ENCODE data around the gene TCF7L1. TPM values are rescaled to one million over a fixed set of nuclear protein-coding genes. Genes with fewer than 3 reads are reported as not detected.
"Not testable (repeated sequence)": the region's sequence is repeated elsewhere in the genome, so short reads cannot be mapped to it uniquely, and the experiment has no call there.

TCF7L1 gene
- total RNA-seq, 4 donors from 2014 or later, result 0.75 to 2.9 (median 1.1) TPM

DNA sequence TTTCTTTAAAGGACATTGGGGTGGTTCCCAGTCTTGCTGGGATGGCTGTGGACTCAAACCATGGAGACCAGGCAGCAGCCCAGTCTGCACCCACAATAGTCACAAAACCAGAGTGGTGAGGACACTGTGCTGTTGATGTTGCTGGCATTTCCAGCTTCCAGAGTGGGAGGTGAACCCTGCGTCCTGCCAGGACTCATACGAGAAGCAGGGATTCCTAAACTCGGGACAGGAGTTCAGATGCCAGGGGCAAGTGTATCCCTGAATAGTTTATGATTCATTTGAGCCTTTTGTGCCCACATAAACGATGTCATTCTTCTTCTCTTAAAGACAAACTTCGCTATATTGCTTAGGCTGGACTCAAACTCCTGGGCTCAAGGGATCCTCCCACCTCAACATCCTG, 62.8 kb downstream of the TCF7L1 start:
- in situ Hi-C loops (cut with MboI; ENCODE audit: low pct_ligation_motif_present in 1 of 4, low pct_unique_long_range_greater_than_20kb in 1 of 4, low sequenced_read_pairs in 3 of 4), result no loop called here
- no peaks in the 10 kb centered on the region for H3K9me3 ChIP-seq
- no peak overlapping the region for H3K27ac ChIP-seq
- no peaks in the 10 kb centered on the region for H3K36me3 ChIP-seq
- DNase-seq, result no peak
- intact Hi-C loops (cut with DNase I; ENCODE audit: low total_unique reads), result no loop called here
- TF ChIP-seq CTCF (IDR thresholded peaks at IDR 0.05) (no peak), POLR2A (IDR thresholded peaks at IDR 0.05) (no peak), EP300 (IDR thresholded peaks at IDR 0.05; ENCODE audit: low read depth) (no peak), POLR2AphosphoS5 (IDR thresholded peaks at IDR 0.05) (no peak)
- H3K4me3 ChIP-seq, result no peak overlapping the region
- WGBS, 2 donors (ENCODE audit: low coverage in 1 of 2), result 48 to 60% methylated on average over 1 to 5 of the region's 5 CpGs
- H3K4me1 ChIP-seq, result peaks cover 0 to 5% (median 2%) of the 10 kb centered on the region in 4 donors
- no peaks in the 10 kb centered on the region for H3K27me3 ChIP-seq

DNA sequence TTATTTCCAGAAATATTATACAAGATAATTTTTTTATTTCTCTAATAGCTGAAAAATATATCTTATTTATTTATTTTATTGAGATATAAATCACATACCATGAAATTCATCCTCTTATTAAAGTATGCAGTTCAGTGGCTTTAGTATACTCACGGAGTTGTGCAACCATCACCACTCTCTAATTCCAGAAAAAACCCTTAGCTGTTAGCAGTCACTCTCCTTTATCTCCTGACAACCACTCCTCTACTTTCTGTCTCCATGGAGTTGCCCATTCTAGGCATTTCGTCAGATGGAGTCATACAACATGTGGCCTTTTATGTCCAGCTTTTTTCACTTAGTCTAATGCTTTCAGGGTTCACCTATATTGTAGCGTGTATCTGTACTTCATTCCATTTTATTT, 66.5 kb downstream of the TCF7L1 start:
- Histone ChIP-seq H3K4me1 (peaks cover 0 to 5% (median 2%) of the 10 kb centered on the region in 4 donors), H3K4me3 (no peak overlapping the region), H3K27ac (no peak overlapping the region), H3K36me3 (no peaks in the 10 kb centered on the region), H3K27me3 (no peaks in the 10 kb centered on the region), H3K9me3 (no peaks in the 10 kb centered on the region)
- no peak for DNase-seq
- intact Hi-C loops (cut with DNase I; ENCODE audit: low total_unique reads) (no loop called here), in situ Hi-C loops (cut with MboI; ENCODE audit: low pct_ligation_motif_present in 1 of 4, low pct_unique_long_range_greater_than_20kb in 1 of 4, low sequenced_read_pairs in 3 of 4) (no loop called here)
- TF ChIP-seq CTCF (IDR thresholded peaks at IDR 0.05) (no peak), POLR2AphosphoS5 (IDR thresholded peaks at IDR 0.05) (no peak)
- 77 to 82% methylated on average over 3 of the region's 3 CpGs for WGBS, 2 donors (ENCODE audit: low coverage in 1 of 2)

DNA sequence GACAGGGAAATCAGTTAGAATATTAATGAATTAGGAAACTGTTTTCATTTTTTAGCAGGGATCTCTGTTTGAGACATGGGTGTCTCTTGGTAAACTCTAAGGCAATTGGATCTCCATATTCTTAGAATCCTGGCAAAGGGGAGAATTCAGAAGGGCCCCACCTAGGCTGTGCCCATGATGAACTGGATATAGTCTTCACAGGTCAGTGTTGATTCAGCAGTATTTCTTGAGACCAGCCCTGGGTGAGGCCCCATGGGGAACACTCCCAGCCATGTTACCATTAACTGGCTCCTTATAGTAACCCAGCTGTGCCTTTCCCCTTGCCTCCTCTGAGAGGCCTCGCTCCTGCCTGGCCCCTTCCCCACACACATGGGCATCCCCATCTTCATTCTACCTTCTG, 76.7 kb downstream of the TCF7L1 start:
- TF ChIP-seq POLR2AphosphoS5 (IDR thresholded peaks at IDR 0.05) (no peak), POLR2A (IDR thresholded peaks at IDR 0.05) (no peak), CTCF (IDR thresholded peaks at IDR 0.05) (no peak), EP300 (IDR thresholded peaks at IDR 0.05; ENCODE audit: low read depth) (no peak)
- Histone ChIP-seq H3K36me3 (no peaks in the 10 kb centered on the region), H3K27me3 (no peaks in the 10 kb centered on the region), H3K4me1 (peaks cover 0 to 4% (median 0%) of the 10 kb centered on the region in 4 donors), H3K4me3 (no peak overlapping the region), H3K9me3 (no peaks in the 10 kb centered on the region), H3K27ac (no peak overlapping the region)
- intact Hi-C loops (cut with DNase I; ENCODE audit: low total_unique reads) (no loop called here), in situ Hi-C loops (cut with MboI; ENCODE audit: low pct_ligation_motif_present in 1 of 4, low pct_unique_long_range_greater_than_20kb in 1 of 4, low sequenced_read_pairs in 3 of 4) (no loop called here)
- DNase-seq, result no peak
- WGBS, 2 donors (ENCODE audit: low coverage in 1 of 2), result 88% methylated on average over 1 of the region's 1 CpG; no CpG with 5 or more reads in 1 of the 2 donors

- Histone ChIP-seq H3K27ac (no peak overlapping the region), H3K4me3 (no peak overlapping the region), H3K27me3 (no peaks in the 10 kb centered on the region), H3K36me3 (no peaks in the 10 kb centered on the region), H3K9me3 (no peaks in the 10 kb centered on the region), H3K4me1 (peaks cover 0 to 9% (median 0%) of the 10 kb centered on the region in 4 donors)
- in situ Hi-C loops (cut with MboI; ENCODE audit: low pct_ligation_motif_present in 1 of 4, low pct_unique_long_range_greater_than_20kb in 1 of 4, low sequenced_read_pairs in 3 of 4) (no loop called here), intact Hi-C loops (cut with DNase I; ENCODE audit: low total_unique reads) (no loop called here)
- TF ChIP-seq POLR2AphosphoS5 (IDR thresholded peaks at IDR 0.05), result no peak
- no peak for TF ChIP-seq EP300 (IDR thresholded peaks at IDR 0.05; ENCODE audit: low read depth)
- no peak for TF ChIP-seq POLR2A (IDR thresholded peaks at IDR 0.05)
- no peak for TF ChIP-seq CTCF (IDR thresholded peaks at IDR 0.05)
- WGBS, 2 donors (ENCODE audit: low coverage in 1 of 2), result 67 to 76% methylated on average over 3 to 7 of the region's 7 CpGs
- no peak for DNase-seq
Observed at GRCh38 chr2:85210511-85210910, 77.3 kb downstream of the TCF7L1 start.

GRCh38 chr2:85211606-85212005, 78.4 kb downstream of the TCF7L1 start:
- WGBS, 2 donors (ENCODE audit: low coverage in 1 of 2), result 91% methylated on average over 9 of the region's 9 CpGs; no CpG with 5 or more reads in 1 of the 2 donors
- intact Hi-C loops (cut with DNase I; ENCODE audit: low total_unique reads); H3K9me3 ChIP-seq; H3K4me3 ChIP-seq; H3K27me3 ChIP-seq; H3K27ac ChIP-seq; in situ Hi-C loops (cut with MboI; ENCODE audit: low pct_ligation_motif_present in 1 of 4, low pct_unique_long_range_greater_than_20kb in 1 of 4, low sequenced_read_pairs in 3 of 4); DNase-seq; H3K36me3 ChIP-seq: not testable (repeated sequence)
- H3K4me1 ChIP-seq, result peaks cover 0 to 17% (median 2%) of the 10 kb centered on the region in 4 donors
